ENCODE results near the gene FBXO30.

- TF ChIP-seq CTCF (IDR thresholded peaks at IDR 0.05), result no peak
- no peak for TF ChIP-seq POLR2A (IDR thresholded peaks at IDR 0.05)
- TF ChIP-seq POLR2AphosphoS5 (IDR thresholded peaks at IDR 0.05; ENCODE audit: insufficient read depth in 1 of 2, low read depth in 1 of 2), result no peak
Measured at GRCh38 chr6:145836772-145837171, 22.2 kb upstream of the FBXO30 start.
